Thyroid gland (tissue), 4 donors: ENCODE data around the gene DKKL1. TPM values are rescaled to one million over a fixed set of nuclear protein-coding genes. Genes with fewer than 3 reads are reported as not detected.

Source experiments
- DNase-seq, 2 donors: peaks; one replicate each; pipeline ENCODE4 v3.0.0-alpha.2; 2019
- H3K27ac ChIP-seq, 3 donors: fragments of 200-600 bp; sonication (generic); 1 replicate in 2 of 3; 2 replicates in 1 of 3; pipeline ENCODE4 v1.5.1; 2016 to 2019; ENCODE audit warnings: mild to moderate bottlenecking in 1 of 3, moderate library complexity in 1 of 3
- H3K27me3 ChIP-seq: fragments of 200-600 bp; sonication (generic); one replicate; pipeline ENCODE4 v1.5.1; 2019
- H3K36me3 ChIP-seq, 2 donors: fragments of 200-600 bp; sonication (generic); one replicate each; pipeline ENCODE4 v1.5.1; 2016 to 2019
- H3K4me1 ChIP-seq, 2 donors: fragments of 200-600 bp; sonication (generic); one replicate each; pipeline ENCODE4 v1.5.1; 2017 to 2019
- H3K4me3 ChIP-seq, 3 donors: fragments of 200-600 bp; sonication (generic); replicated peaks in 1 of 3; 1 replicate in 2 of 3; 2 replicates in 1 of 3; pipeline ENCODE4 v1.5.1; 2016; ENCODE audit warnings: mild to moderate bottlenecking in 1 of 3
- H3K9me3 ChIP-seq: fragments of 200-600 bp; sonication (generic); one replicate; pipeline ENCODE4 v1.5.1; 2017
- POLR2A ChIP-seq, 2 donors: fragments of 450-650 bp; IDR thresholded peaks; one replicate each; pipeline ENCODE4 v1.6.1; 2017; ENCODE audit warnings: antibody characterized with exemption in 2 of 2, mild to moderate bottlenecking in 2 of 2, moderate library complexity in 1 of 2
- WGBS, 2 donors: methylation state at CpG; one replicate each; pipeline ENCODE4 v1.1.5; 2017; 5-methylcytosine and 5-hydroxymethylcytosine counted together
- intact Hi-C: fragments of 100-400 bp; cut with DNase I; formaldehyde crosslinking; loops from one replicate; pipeline ENCODE4 v1.15.1; 2023
- total RNA-seq, 4 donors: library from RNA; depleted of rRNA; stranded (reverse); fragments of >200 nt; gene quantifications; one replicate each; pipeline ENCODE4 v1.2.3, GENCODE V29; 2016
- TF ChIP-seq, protein P1 (sequence below), 6 experiments: fragments of 200-600 bp in 3 of 6; fragments of 450-650 bp in 3 of 6; sonication (generic) in 3 of 6; IDR thresholded peaks; one replicate each; pipeline ENCODE4 v1.5.1; 2016 to 2019; ENCODE audit warnings: antibody characterized with exemption in 6 of 6, mild to moderate bottlenecking in 2 of 6, inconsistent platforms in 1 of 6, moderate library complexity in 1 of 6

DKKL1 gene
- total RNA-seq, 4 donors from 2014 or later, result 1.3 TPM; not detected in 3

DNA sequence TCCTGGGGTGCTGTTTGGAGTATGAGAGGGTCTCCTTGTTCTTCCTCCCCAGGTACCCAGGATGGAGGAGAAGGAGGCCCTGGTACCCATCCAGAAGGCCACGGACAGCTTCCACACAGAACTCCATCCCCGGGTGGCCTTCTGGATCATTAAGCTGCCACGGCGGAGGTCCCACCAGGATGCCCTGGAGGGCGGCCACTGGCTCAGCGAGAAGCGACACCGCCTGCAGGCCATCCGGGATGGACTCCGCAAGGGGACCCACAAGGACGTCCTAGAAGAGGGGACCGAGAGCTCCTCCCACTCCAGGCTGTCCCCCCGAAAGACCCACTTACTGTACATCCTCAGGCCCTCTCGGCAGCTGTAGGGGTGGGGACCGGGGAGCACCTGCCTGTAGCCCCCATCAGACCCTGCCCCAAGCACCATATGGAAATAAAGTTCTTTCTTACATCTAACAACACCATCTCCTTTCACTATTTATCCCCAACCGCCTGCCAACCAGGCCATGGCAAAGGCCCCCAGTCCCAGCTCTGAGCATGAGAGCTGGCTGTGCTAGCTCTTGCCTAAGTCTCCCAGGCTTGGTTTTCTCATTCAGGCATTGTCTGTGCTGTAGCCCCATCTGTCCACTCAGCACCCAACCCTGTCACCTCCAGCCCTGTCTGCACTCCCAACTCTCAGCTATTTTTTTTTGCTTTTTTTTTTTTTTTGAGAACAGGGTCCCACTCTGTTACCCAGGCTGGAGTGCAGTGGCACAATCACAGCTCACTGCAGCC, 11.2 kb downstream of the DKKL1 start:
- H3K36me3 ChIP-seq, result no peaks in the 10 kb centered on the region
- H3K4me3 ChIP-seq, result no peak overlapping the region
- TF ChIP-seq, protein P1, sequence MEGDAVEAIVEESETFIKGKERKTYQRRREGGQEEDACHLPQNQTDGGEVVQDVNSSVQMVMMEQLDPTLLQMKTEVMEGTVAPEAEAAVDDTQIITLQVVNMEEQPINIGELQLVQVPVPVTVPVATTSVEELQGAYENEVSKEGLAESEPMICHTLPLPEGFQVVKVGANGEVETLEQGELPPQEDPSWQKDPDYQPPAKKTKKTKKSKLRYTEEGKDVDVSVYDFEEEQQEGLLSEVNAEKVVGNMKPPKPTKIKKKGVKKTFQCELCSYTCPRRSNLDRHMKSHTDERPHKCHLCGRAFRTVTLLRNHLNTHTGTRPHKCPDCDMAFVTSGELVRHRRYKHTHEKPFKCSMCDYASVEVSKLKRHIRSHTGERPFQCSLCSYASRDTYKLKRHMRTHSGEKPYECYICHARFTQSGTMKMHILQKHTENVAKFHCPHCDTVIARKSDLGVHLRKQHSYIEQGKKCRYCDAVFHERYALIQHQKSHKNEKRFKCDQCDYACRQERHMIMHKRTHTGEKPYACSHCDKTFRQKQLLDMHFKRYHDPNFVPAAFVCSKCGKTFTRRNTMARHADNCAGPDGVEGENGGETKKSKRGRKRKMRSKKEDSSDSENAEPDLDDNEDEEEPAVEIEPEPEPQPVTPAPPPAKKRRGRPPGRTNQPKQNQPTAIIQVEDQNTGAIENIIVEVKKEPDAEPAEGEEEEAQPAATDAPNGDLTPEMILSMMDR (IDR thresholded peaks at IDR 0.05), result no peak
- no peak for TF ChIP-seq POLR2A (IDR thresholded peaks at IDR 0.05)
- no peak for DNase-seq
- no peaks in the 10 kb centered on the region for H3K4me1 ChIP-seq
- 94 to 95% methylated on average over 6 to 15 of the region's 16 CpGs for WGBS, 2 donors
- H3K27me3 ChIP-seq, result no peaks in the 10 kb centered on the region
- no peak overlapping the region for H3K27ac ChIP-seq
- H3K9me3 ChIP-seq, result no peaks in the 10 kb centered on the region
- intact Hi-C loops, result no loop called here

- intact Hi-C loops, result no loop called here
- no peak for DNase-seq
- no peaks in the 10 kb centered on the region for H3K27me3 ChIP-seq
- TF ChIP-seq, protein P1 (IDR thresholded peaks at IDR 0.05), result no peak
- TF ChIP-seq POLR2A (IDR thresholded peaks at IDR 0.05), result no peak
- H3K4me3 ChIP-seq, result no peak overlapping the region
- H3K27ac ChIP-seq, result no peak overlapping the region
- no peaks in the 10 kb centered on the region for H3K36me3 ChIP-seq
- no peaks in the 10 kb centered on the region for H3K4me1 ChIP-seq
- WGBS, 2 donors, result 72 to 76% methylated on average over 3 of the region's 3 CpGs
- H3K9me3 ChIP-seq, result no peaks in the 10 kb centered on the region
Measured at GRCh38 chr19:49378512-49378911, 14.8 kb downstream of the DKKL1 start.

GRCh38 chr19:49380391-49380790, 16.7 kb downstream of the DKKL1 start:
- no peak for DNase-seq
- no peak overlapping the region for H3K27ac ChIP-seq
- intact Hi-C loops, result no loop called here
- H3K36me3 ChIP-seq, result no peaks in the 10 kb centered on the region
- no peaks in the 10 kb centered on the region for H3K27me3 ChIP-seq
- 93 to 94% methylated on average over 3 of the region's 3 CpGs for WGBS, 2 donors
- TF ChIP-seq POLR2A (IDR thresholded peaks at IDR 0.05), result no peak
- TF ChIP-seq, protein P1 (IDR thresholded peaks at IDR 0.05), result no peak
- H3K9me3 ChIP-seq, result no peaks in the 10 kb centered on the region
- H3K4me3 ChIP-seq, result no peak overlapping the region
- no peaks in the 10 kb centered on the region for H3K4me1 ChIP-seq

DNA sequence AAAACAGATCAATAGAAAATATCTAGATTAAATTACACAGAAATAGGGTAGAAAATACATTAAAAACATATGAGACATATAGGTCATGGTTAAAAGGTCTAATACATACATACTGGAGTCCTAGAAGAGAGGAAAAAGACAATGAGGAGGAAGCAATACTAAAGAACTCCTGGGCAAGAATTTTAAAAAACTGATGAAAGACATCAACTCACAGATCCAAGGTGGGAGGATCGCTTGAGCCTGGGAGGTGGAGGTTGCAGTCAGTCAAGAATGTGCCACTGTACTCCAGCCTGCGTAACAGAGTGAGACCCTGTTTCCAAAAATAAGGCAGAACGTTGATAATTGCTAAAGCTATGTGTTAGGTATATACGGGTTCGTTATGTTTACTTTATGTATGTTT, 19.0 kb downstream of the DKKL1 start:
- DNase-seq, result no peak
- no peaks in the 10 kb centered on the region for H3K27me3 ChIP-seq
- 94% methylated on average over 5 of the region's 5 CpGs for WGBS, 2 donors
- no peaks in the 10 kb centered on the region for H3K9me3 ChIP-seq
- H3K4me1 ChIP-seq, result no peaks in the 10 kb centered on the region
- no peak overlapping the region for H3K27ac ChIP-seq
- H3K36me3 ChIP-seq, result no peaks in the 10 kb centered on the region
- intact Hi-C loops, result no loop called here
- TF ChIP-seq, protein P1 (IDR thresholded peaks at IDR 0.05), result no peak
- TF ChIP-seq POLR2A (IDR thresholded peaks at IDR 0.05), result no peak
- H3K4me3 ChIP-seq, result no peak overlapping the region

DNA sequence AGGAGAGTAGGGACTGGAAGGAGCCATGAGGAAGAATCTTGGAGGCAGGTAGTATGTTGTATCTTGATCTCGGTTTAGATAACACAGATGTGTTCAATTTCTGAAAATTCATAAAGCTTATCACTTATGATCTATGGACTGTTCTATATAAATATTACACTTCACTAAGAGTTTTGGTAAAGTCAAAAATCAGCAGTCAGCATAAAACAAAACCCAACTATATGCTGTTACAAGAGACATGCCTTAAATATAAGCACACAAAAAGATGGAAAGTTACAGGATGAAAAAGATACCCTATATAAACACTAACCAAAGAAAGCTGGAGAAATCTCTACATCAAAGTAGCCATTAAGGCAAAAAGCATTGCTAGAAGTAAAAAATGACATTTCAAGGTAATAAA, 19.9 kb downstream of the DKKL1 start:
- 57 to 90% methylated on average over 1 of the region's 1 CpG for WGBS, 2 donors

More for the DNA sequence above, 19.9 kb downstream of the DKKL1 start:
- no peaks in the 10 kb centered on the region for H3K9me3 ChIP-seq
- TF ChIP-seq, protein P1 (IDR thresholded peaks at IDR 0.05), result no peak
- no peak for TF ChIP-seq POLR2A (IDR thresholded peaks at IDR 0.05)
- intact Hi-C loops, result no loop called here
- H3K36me3 ChIP-seq, result no peaks in the 10 kb centered on the region
- no peak for DNase-seq
- H3K27ac ChIP-seq, result no peak overlapping the region
- H3K4me3 ChIP-seq, result no peak overlapping the region
- H3K4me1 ChIP-seq, result no peaks in the 10 kb centered on the region
- H3K27me3 ChIP-seq, result no peaks in the 10 kb centered on the region
